ENCODE results near the gene PDE3A.

Gene PDE3A

DNA sequence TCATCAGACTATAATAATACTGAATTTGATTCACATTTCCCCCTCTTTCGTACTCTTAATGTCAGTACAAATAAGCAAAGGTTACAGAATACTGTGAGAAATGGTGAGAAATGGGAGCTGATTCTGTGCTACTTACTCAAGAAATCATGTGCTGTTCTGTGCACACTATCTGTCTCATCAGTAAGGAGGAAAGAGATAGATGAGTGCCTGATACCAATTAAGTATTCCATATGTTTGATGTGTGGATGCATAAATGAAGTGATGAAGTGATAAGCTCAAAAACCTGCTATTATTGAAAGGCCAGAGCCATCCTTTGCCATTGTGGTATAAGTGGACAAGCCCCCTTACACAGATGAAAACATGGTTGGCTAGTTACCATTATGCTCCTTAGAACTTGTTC lies 127.7 kb downstream of the PDE3A start:
- no peak for DNase-seq (ENCODE audit: low spot score)

DNA sequence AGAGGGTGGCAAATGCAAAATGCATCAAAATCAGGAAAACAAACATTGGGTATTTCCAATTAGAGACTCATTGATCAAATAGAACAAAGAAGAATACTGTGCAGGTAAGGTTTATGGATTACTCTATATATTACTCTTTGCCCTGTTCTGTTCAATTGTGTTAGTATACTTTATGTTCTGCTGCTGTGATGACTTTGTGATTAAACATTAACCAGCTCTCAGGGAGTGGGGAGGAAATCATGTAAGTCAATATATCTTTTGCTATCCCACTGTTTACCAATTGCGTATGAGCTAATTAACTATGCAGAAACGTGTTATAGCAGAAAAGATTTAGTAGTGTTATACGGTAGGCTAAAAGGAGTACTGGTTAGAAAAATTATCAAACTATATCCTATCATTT lies 129.4 kb downstream of the PDE3A start:
- no peak for DNase-seq (ENCODE audit: low spot score)

DNA sequence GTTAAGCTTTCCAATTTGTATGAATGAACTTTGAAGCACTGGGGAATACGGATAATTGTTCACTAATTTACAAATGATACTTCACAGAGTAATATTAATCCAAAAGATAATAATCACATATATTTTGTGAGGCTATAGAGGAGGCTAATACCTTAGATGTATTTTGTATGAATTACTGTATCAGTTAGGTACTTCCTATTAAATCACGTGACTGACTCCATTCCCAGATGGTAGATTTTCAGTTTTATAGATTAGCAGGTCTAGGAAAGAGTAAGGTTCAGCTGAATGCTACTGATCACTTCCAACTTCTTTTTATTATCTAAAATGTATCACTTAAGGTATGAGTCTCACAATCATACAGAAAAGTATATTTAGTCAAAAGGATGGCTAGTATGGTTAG lies 133.6 kb downstream of the PDE3A start:
- no peak for DNase-seq (ENCODE audit: low spot score)

- no peak for DNase-seq (ENCODE audit: low spot score)
Measured at GRCh38 chr12:20503858-20504257, 135.5 kb downstream of the PDE3A start.

DNA sequence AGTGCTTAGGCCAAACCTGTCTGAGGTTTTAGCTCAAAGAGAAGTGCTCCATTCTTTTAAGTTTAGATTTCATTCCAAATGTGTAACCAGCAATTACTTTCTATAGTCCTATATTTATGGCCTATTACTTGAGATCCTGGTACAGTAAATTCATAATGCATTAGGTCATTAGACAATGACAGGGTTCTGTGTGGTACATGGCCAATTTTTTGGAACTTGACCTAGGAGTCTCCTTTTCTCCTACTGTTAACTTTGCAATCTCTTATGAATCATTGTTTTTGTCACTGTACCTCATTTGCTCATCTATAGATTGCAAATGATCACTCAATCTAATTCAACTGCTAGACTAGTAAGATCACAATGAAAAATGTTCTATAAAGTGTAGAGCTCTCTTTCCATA lies 136.7 kb downstream of the PDE3A start:
- DNase-seq (ENCODE audit: low spot score): no peak

GRCh38 chr12:20507056-20507455 lies 138.7 kb downstream of the PDE3A start:
- DNase-seq (ENCODE audit: low spot score): no peak

GRCh38 chr12:20507711-20508110 lies 139.4 kb downstream of the PDE3A start:
- DNase-seq (ENCODE audit: low spot score): no peak

DNA sequence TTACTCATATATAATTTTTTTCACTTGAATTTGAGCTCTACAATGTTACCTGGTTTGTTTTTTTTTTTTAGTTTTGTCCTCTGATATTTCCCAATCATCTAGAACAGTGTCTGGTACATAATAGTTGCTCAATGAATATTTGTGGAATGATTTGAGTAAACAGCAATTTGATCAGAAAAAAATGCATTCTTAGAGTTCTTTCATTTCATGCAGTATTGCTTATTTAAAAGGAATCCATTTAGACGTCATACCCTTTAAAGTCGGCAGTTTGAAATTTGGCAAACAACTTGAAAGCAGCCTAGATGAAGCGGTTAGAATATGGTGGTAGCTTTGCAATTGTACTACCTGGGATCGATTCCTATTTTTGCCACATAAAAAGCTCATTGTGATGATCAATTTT lies 140.0 kb downstream of the PDE3A start:
- no peak for DNase-seq (ENCODE audit: low spot score)

GRCh38 chr12:20508962-20509361 lies 140.6 kb downstream of the PDE3A start:
- DNase-seq (ENCODE audit: low spot score): no peak

DNA sequence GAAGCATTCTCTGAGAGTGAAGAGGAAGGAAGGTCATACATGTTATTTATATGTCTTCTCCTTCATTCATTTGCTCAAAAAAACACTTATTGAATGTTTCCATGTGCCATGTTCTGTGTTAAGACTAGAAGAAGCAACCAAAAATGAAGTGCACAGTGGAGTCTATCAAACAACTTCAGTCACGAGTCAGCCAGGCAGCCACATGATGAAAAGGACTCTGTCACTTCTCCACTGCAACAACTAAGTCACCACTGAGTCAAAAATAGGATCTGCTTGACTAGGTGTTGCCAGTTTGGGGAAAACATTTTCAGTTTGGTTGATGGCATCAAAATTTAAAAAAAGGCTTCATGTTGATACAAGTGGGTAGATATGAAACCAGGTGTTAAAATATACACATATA lies 142.5 kb downstream of the PDE3A start:
- no peak for DNase-seq (ENCODE audit: low spot score)

- DNase-seq (ENCODE audit: low spot score): no peak
Measured at GRCh38 chr12:20513189-20513588, 144.9 kb downstream of the PDE3A start.

DNA sequence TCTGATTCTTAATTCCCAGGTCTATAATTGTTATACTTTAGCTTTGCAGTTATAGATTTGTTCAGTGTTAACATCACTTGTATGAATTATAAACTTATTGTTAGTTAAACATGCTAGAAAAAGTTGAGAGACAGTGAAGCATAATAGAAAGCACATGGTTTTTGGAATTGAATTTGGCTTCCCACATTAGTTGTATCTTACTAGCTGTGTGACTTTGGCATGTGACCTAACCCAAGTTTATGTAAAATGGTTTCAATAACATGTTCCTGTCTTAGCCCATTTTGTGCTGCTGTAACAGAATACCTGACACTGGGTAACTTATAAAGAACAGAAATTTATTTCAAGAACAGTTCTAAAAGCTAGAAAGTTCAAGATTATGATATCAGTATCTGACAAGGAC lies 146.3 kb downstream of the PDE3A start:
- no peak for DNase-seq (ENCODE audit: low spot score)

GRCh38 chr12:20520532-20520931 lies 152.2 kb downstream of the PDE3A start:
- no peak for DNase-seq (ENCODE audit: low spot score)

DNA sequence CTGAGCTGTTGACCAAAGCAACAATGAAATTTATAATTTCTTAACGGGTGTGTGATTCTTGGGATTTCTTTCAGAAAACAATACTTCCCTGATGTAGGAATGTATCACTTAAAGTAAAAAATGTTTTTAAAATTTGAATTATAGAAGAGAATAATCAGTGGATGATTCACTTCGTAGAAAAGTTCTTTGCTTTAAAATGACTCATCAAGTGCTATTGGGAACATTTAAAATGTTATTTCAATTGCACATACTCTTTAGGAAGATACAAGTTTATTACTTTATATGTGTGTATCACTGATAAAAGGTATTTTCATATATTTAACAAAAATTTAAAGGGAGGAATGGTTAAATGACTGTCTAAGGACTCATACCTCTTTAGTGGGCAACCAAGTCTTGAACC lies 155.3 kb downstream of the PDE3A start:
- DNase-seq (ENCODE audit: low spot score): no peak

GRCh38 chr12:20524113-20524512 lies 155.8 kb downstream of the PDE3A start:
- DNase-seq (ENCODE audit: low spot score): no peak

DNA sequence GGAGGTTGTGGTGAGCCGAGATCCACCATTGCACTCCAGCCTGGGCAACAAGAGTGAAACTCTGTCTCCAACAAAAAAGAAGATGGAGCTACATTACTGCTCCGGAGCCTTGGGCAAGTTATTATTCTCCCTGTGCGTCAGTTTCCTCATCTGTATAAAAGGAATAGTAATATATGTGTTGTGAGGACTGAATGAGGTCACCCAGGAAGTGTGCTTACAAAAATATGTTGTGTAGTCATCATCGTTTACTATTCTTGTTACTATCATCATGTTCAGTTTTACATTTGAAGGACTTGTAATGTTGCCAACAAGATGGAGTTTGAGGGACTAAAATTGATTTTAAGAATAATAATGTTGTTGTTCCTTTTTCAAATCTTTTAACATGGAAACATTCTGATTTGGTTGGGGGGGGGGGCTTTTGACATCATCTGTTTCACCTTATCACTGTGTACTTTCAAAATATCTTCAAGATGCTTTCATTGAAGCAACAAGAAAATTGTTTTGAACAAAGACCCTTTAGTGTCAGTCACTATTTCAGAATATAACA lies 156.8 kb downstream of the PDE3A start:
- DNase-seq (ENCODE audit: low spot score): no peak

- DNase-seq (ENCODE audit: low spot score): no peak
Measured at GRCh38 chr12:20527417-20528163, 159.3 kb downstream of the PDE3A start.

DNA sequence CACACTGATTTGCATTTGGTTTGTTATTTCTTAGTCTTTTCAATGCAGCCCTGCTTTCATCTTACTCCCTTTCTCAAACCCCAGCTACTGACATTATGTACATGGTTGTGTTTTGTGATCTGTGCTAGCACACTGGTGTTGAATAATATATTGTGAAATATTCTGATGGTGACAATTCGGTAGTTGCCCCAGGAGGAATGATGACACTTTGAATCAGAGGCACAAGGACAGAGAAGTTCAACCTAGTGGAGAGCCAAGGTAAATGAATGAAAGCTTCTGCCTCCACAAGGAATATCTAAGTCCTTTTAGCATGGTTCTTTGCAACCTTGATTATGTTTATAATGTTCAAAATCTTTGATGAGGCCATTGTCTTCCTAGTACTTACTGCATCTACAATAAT lies 159.9 kb downstream of the PDE3A start:
- peak; percentile 3 for DNase-seq (ENCODE audit: low spot score)

- DNase-seq (ENCODE audit: low spot score): no peak
Measured at GRCh38 chr12:20546267-20546666, 177.9 kb downstream of the PDE3A start.

DNA sequence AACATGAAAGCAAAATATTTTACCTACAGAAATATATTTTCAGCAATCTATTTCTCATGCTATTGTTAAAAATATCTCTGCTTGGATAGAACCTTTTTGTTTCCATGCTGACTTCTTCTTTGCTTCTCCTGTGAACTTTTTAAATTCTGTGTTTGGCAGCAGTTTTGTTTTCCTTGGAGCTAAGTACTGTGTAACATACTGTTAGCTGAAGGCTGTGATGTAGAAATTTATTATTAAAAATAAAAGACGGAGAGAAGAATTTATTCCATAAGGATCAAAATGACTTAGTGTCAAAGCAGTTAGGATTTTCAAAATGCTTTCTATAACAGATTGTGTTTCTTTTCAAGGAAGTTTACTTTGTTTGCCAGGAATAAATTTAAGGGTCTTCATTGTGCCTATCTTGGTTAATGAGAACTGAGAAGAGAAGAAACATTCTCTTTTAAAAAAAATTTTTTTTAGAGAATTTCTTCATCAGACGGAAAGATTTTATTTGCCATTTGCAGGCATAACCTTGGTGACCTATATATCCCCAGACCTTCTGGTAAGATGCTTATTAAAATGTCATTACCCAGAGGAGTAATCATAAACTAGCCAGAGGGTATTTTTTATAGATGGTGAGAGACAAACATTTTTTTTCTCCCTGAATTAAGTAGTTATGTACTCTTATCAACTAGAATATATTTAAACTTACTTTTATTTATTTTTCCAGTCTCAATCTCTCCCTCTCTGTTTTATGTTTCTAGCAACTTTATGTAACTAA lies 179.7 kb downstream of the PDE3A start:
- no peak for DNase-seq (ENCODE audit: low spot score)

DNA sequence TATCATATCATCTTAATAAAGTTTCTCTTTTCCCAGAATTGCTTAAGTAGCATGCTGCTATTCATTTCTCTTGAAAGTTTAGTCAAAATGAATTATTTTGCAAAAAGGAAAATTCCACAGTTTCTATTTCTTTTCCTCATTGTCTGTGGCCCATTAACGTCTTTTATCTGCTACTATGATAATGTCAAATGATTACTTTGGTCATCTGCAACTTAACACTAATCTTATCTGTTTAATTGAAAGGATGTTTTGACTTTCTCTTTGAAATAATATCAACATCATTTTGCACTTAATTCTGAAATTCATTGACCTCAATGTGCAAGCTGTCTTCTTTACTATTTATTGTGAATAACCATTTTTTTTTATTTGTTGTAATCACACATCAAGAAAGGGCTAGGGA lies 180.3 kb downstream of the PDE3A start:
- DNase-seq (ENCODE audit: low spot score): no peak

DNA sequence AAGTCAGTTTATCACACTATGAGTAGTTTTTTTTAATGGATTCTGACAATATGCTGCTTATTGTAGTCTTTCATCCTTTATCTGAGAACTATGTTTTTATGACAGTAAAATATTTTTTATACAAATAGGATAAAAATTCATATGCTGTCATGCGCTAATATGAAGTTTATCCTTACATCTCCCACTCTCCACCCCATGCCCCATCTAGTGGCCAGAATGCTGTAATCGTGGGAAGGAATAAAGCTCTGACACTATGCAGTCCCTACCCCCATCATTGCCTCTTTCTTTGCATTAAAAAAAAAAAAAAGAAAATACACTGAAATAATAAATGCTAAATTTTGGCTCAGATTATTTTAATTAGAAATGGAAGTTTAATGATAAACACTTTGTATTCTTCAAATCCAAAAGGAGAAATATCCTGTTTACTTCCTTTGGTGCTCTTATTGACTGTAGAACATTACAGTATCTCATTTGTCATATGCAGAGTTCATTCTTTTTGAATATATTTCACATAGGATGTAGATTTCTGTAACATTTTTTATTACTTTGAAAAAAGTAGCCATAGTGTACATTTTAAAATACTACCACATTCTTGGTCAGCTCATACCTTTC lies 180.9 kb downstream of the PDE3A start:
- peak; percentile 36 for DNase-seq (ENCODE audit: low spot score)
